B cell (primary cell): Measurements from ENCODE around the gene PALM2AKAP2.

ENCODE experiments used
- EZH2 ChIP-seq: IDR thresholded peaks from 2 replicates; pipeline ENCODE4 v1.6.1; 2012; ENCODE audit warnings: borderline replicate concordance, low read depth, mild to moderate bottlenecking, moderate library complexity, low read length; ENCODE audit not compliant: insufficient read depth, poor library complexity, severe bottlenecking
- TF ChIP-seq, protein P1 (sequence below): fragments of 200-600 bp; IDR thresholded peaks from one replicate; pipeline ENCODE4 v1.8.0; 2022; ENCODE audit warnings: antibody characterized with exemption, mild to moderate bottlenecking

DNA sequence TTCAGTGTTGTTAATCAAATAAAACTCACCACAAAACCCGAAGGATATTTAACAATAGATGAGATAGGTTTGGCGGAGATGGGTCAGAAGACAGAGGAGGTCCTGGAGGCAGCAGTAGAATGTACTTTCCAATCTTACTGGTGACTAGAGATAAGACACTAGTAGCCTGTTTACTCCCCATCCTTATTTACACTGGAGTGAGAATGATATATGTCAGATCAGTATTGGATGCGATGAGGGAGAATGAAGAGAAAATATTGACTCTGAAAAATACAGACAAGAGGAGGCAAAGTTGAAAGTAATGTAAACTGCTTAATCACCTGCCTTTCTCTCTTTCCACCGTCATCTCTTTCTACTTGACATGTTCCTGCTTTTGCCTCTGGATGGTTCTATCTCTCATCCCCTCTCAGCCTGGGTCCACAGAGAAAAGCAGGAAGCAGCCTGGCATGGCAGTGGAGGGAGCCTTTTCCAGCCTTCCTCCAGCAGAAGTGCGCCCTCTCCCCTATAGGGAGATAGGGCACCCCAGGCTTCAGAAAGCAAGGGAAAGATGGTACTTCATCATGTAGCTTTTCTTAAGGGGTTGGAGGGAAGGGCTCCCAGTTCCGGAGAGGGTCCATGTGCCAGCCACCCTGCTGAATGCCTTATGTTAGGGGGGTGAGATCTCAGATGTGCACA lies 11.1 kb downstream of the PALM2AKAP2 start:
- TF ChIP-seq, protein P1, sequence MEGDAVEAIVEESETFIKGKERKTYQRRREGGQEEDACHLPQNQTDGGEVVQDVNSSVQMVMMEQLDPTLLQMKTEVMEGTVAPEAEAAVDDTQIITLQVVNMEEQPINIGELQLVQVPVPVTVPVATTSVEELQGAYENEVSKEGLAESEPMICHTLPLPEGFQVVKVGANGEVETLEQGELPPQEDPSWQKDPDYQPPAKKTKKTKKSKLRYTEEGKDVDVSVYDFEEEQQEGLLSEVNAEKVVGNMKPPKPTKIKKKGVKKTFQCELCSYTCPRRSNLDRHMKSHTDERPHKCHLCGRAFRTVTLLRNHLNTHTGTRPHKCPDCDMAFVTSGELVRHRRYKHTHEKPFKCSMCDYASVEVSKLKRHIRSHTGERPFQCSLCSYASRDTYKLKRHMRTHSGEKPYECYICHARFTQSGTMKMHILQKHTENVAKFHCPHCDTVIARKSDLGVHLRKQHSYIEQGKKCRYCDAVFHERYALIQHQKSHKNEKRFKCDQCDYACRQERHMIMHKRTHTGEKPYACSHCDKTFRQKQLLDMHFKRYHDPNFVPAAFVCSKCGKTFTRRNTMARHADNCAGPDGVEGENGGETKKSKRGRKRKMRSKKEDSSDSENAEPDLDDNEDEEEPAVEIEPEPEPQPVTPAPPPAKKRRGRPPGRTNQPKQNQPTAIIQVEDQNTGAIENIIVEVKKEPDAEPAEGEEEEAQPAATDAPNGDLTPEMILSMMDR = no peak
- no peak for TF ChIP-seq EZH2
